ENCODE measurements around the gene SUSD3.

Gene SUSD3

GRCh38 chr9:93037476-93037971, 21.0 kb upstream of the SUSD3 start:
- no peak overlapping the region for H3K27ac ChIP-seq (ENCODE audit: poor library complexity, severe bottlenecking)
- DNase-seq (ENCODE audit: low spot score): no peak

GRCh38 chr9:93038918-93039317, 19.6 kb upstream of the SUSD3 start:
- no peak for TF ChIP-seq CTCF (IDR thresholded peaks at IDR 0.05; ENCODE audit: poor library complexity, severe bottlenecking)
- no peak overlapping the region for H3K4me3 ChIP-seq (ENCODE audit: severe bottlenecking)
- H3K27me3 ChIP-seq (ENCODE audit: insufficient read depth, poor library complexity, severe bottlenecking): no peaks in the 10 kb centered on the region
- no peak overlapping the region for H3K27ac ChIP-seq (ENCODE audit: poor library complexity, severe bottlenecking)
- H3K9me3 ChIP-seq (ENCODE audit: severe bottlenecking): no peaks in the 10 kb centered on the region
- ATAC-seq (ENCODE audit: low read depth): no peak
- DNase-seq (ENCODE audit: low spot score): no peak
- no peaks in the 10 kb centered on the region for H3K4me1 ChIP-seq (ENCODE audit: insufficient read depth, poor library complexity, severe bottlenecking)
- no peaks in the 10 kb centered on the region for H3K36me3 ChIP-seq (ENCODE audit: low read depth)

More at GRCh38 chr9:93037476-93037971, 21.0 kb upstream of the SUSD3 start:
- Histone ChIP-seq H3K4me1 (ENCODE audit: insufficient read depth, poor library complexity, severe bottlenecking) (no peaks in the 10 kb centered on the region), H3K36me3 (ENCODE audit: low read depth) (no peaks in the 10 kb centered on the region), H3K9me3 (ENCODE audit: severe bottlenecking) (no peaks in the 10 kb centered on the region), H3K27me3 (ENCODE audit: insufficient read depth, poor library complexity, severe bottlenecking) (no peaks in the 10 kb centered on the region), H3K4me3 (ENCODE audit: severe bottlenecking) (no peak overlapping the region)
- no peak for ATAC-seq (ENCODE audit: low read depth)
- no peak for TF ChIP-seq CTCF (IDR thresholded peaks at IDR 0.05; ENCODE audit: poor library complexity, severe bottlenecking)

- no peaks in the 10 kb centered on the region for H3K36me3 ChIP-seq (ENCODE audit: low read depth)
- no peak overlapping the region for H3K4me3 ChIP-seq (ENCODE audit: severe bottlenecking)
- no peaks in the 10 kb centered on the region for H3K27me3 ChIP-seq (ENCODE audit: insufficient read depth, poor library complexity, severe bottlenecking)
- no peak overlapping the region for H3K27ac ChIP-seq (ENCODE audit: poor library complexity, severe bottlenecking)
- no peaks in the 10 kb centered on the region for H3K9me3 ChIP-seq (ENCODE audit: severe bottlenecking)
- H3K4me1 ChIP-seq (ENCODE audit: insufficient read depth, poor library complexity, severe bottlenecking): no peaks in the 10 kb centered on the region
- DNase-seq (ENCODE audit: low spot score) (no peak), ATAC-seq (ENCODE audit: low read depth) (no peak)
- no peak for TF ChIP-seq CTCF (IDR thresholded peaks at IDR 0.05; ENCODE audit: poor library complexity, severe bottlenecking)
Measured at GRCh38 chr9:93039456-93039855, 19.0 kb upstream of the SUSD3 start.

GRCh38 chr9:93039976-93040375, 18.5 kb upstream of the SUSD3 start:
- ATAC-seq (ENCODE audit: low read depth) (no peak), DNase-seq (ENCODE audit: low spot score) (no peak)
- H3K4me1 ChIP-seq (ENCODE audit: insufficient read depth, poor library complexity, severe bottlenecking): no peaks in the 10 kb centered on the region
- no peaks in the 10 kb centered on the region for H3K36me3 ChIP-seq (ENCODE audit: low read depth)
- H3K27me3 ChIP-seq (ENCODE audit: insufficient read depth, poor library complexity, severe bottlenecking): no peaks in the 10 kb centered on the region
- no peak overlapping the region for H3K27ac ChIP-seq (ENCODE audit: poor library complexity, severe bottlenecking)
- H3K9me3 ChIP-seq (ENCODE audit: severe bottlenecking): no peaks in the 10 kb centered on the region
- no peak for TF ChIP-seq CTCF (IDR thresholded peaks at IDR 0.05; ENCODE audit: poor library complexity, severe bottlenecking)
- H3K4me3 ChIP-seq (ENCODE audit: severe bottlenecking): no peak overlapping the region

- no peak for TF ChIP-seq CTCF (IDR thresholded peaks at IDR 0.05; ENCODE audit: poor library complexity, severe bottlenecking)
- DNase-seq (ENCODE audit: low spot score): no peak
- Histone ChIP-seq H3K27me3 (ENCODE audit: insufficient read depth, poor library complexity, severe bottlenecking) (no peaks in the 10 kb centered on the region), H3K36me3 (ENCODE audit: low read depth) (no peaks in the 10 kb centered on the region), H3K27ac (ENCODE audit: poor library complexity, severe bottlenecking) (no peak overlapping the region), H3K4me3 (ENCODE audit: severe bottlenecking) (no peak overlapping the region), H3K9me3 (ENCODE audit: severe bottlenecking) (no peaks in the 10 kb centered on the region), H3K4me1 (ENCODE audit: insufficient read depth, poor library complexity, severe bottlenecking) (no peaks in the 10 kb centered on the region)
- no peak for ATAC-seq (ENCODE audit: low read depth)
Measured at GRCh38 chr9:93040409-93040808, 18.1 kb upstream of the SUSD3 start.

All from RWPE2 (cell line).